Measurements from ENCODE around the gene LRIG3. TPM values are rescaled to one million over a fixed set of nuclear protein-coding genes. Genes with fewer than 3 reads are reported as not detected.

The LRIG3 gene
- total and polyA plus RNA-seq, 9 of the 15 experiments (the other 6 are each of a cell fraction or from before 2014, with no cell fraction given): 0.18 TPM; not detected in 8

GRCh38 chr12:58931518-58931917, 11.2 kb upstream of the LRIG3 start:
- H3K4me1 ChIP-seq (replicated peaks in 1 of 2; ENCODE audit: control insufficient read depth in 2 of 2, insufficient read depth in 2 of 2, low read length in 2 of 2): no peaks in the 10 kb centered on the region
- BruUV-seq (replicated peaks): no TSS peak
- ATAC-seq (no peak), DNase-seq (ENCODE audit: extremely low read depth in 1 of 4, low spot score in 3 of 4) (no peak), FAIRE-seq (no peak)
- in situ Hi-C loops (cut with MboI): no loop called here
- ChIA-PET CTCF (ENCODE audit: low intra/inter-chr PET ratio) (no interaction called here), POLR2A (no interaction called here)
- no peak overlapping the region for H3K27ac ChIP-seq (ENCODE audit: extremely low read depth, low read depth, low read length)
- H3K27me3 ChIP-seq (ENCODE audit: control insufficient read depth in 2 of 2, insufficient read depth in 2 of 2, low read length in 2 of 2): no peaks in the 10 kb centered on the region
- H2AFZ ChIP-seq (ENCODE audit: low read depth, low read length): no peak overlapping the region
- H3K4me2 ChIP-seq (ENCODE audit: insufficient read depth, low read length): no peak overlapping the region
- H3K36me3 ChIP-seq (ENCODE audit: control insufficient read depth, insufficient read depth, low read length): no peaks in the 10 kb centered on the region
- H4K20me1 ChIP-seq (replicated peaks; ENCODE audit: control insufficient read depth, insufficient read depth, low read length): no peaks in the 10 kb centered on the region
- H3K9ac ChIP-seq (ENCODE audit: insufficient read depth in 1 of 2, low read depth in 2 of 2, low read length in 2 of 2): no peak overlapping the region
- H3K9me1 ChIP-seq (ENCODE audit: control insufficient read depth, insufficient read depth, low read length): no peaks in the 10 kb centered on the region
- 0% methylated on average over 4 of the region's 4 CpGs for WGBS (ENCODE audit: insufficient coverage, low coverage, missing lambda C conversion rate)
- intact Hi-C loops (cut with micrococcal nuclease): no loop called here
- no peaks in the 10 kb centered on the region for H3K79me2 ChIP-seq (ENCODE audit: control insufficient read depth, insufficient read depth, low read length)
- H3K4me3 ChIP-seq: no peak overlapping the region
- H3K9me3 ChIP-seq (replicated peaks; ENCODE audit: control insufficient read depth, insufficient read depth, low read depth, low read length): no peaks in the 10 kb centered on the region
- TF ChIP-seq NCOA6 (IDR thresholded peaks at IDR 0.05) (no peak), YBX1 (IDR thresholded peaks at IDR 0.05) (no peak), TCF3 (CRISPR knock-in tag; IDR thresholded peaks at IDR 0.05) (no peak), AFF4 (CRISPR knock-in tag; IDR thresholded peaks at IDR 0.05) (no peak), SMARCA5 (IDR thresholded peaks at IDR 0.05) (no peak), ZNF778 (CRISPR knock-in tag; IDR thresholded peaks at IDR 0.05) (no peak), CREB5 (CRISPR knock-in tag; IDR thresholded peaks at IDR 0.05) (no peak), MTA3 (IDR thresholded peaks at IDR 0.05; ENCODE audit: borderline replicate concordance) (no peak), ZNF644 (tag; IDR thresholded peaks at IDR 0.05; ENCODE audit: low read depth) (no peak), ZNF444 (CRISPR knock-in tag; IDR thresholded peaks at IDR 0.05) (no peak), ZNF592 (IDR thresholded peaks at IDR 0.05) (no peak), KLF1 (tag; IDR thresholded peaks at IDR 0.05) (no peak)
- TF ChIP-seq, protein P1, sequence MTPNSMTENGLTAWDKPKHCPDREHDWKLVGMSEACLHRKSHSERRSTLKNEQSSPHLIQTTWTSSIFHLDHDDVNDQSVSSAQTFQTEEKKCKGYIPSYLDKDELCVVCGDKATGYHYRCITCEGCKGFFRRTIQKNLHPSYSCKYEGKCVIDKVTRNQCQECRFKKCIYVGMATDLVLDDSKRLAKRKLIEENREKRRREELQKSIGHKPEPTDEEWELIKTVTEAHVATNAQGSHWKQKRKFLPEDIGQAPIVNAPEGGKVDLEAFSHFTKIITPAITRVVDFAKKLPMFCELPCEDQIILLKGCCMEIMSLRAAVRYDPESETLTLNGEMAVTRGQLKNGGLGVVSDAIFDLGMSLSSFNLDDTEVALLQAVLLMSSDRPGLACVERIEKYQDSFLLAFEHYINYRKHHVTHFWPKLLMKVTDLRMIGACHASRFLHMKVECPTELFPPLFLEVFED (CRISPR knock-in tag; conservative IDR thresholded peaks at IDR 0.05): no peak

All from K562 (cell line).